WERI-Rb-1 (cell line): ENCODE data around the gene EIF3I.
"Not testable (repeated sequence)": the region's sequence is repeated elsewhere in the genome, so short reads cannot be mapped to it uniquely, and the experiment has no call there.

ENCODE experiments used
- DNase-seq: peaks from one replicate; pipeline ENCODE4 v3.0.0-alpha.2; 2020
- H3K27ac ChIP-seq: fragments of 250-450 bp; sonication (Bioruptor Pico); 2 replicates; pipeline ENCODE4 v1.5.1; 2020; ENCODE audit warnings: mild to moderate bottlenecking, moderate library complexity
- H3K27me3 ChIP-seq: fragments of 250-450 bp; sonication (Bioruptor Pico); 2 replicates; pipeline ENCODE4 v1.5.1; 2021; ENCODE audit warnings: mild to moderate bottlenecking, low read depth, moderate library complexity; ENCODE audit not compliant: insufficient read depth, severe bottlenecking
- H3K36me3 ChIP-seq: fragments of 250-450 bp; sonication (Bioruptor Pico); 2 replicates; pipeline ENCODE4 v1.5.1; 2020; ENCODE audit warnings: mild to moderate bottlenecking, moderate library complexity
- H3K4me3 ChIP-seq: 2 replicates; pipeline ENCODE4 v1.5.1; 2011; ENCODE audit warnings: low read depth, mild to moderate bottlenecking, control low read depth, low read length
- H3K9me3 ChIP-seq: fragments of 250-450 bp; sonication (Bioruptor Pico); 2 replicates; pipeline ENCODE4 v1.5.1; 2021; ENCODE audit warnings: mild to moderate bottlenecking, moderate library complexity; ENCODE audit not compliant: severe bottlenecking
- CTCF ChIP-seq: IDR thresholded peaks from 2 replicates; pipeline ENCODE4 v1.5.1; 2011; ENCODE audit warnings: low read depth, mild to moderate bottlenecking, control low read depth, inconsistent platforms, low read length

The EIF3I gene

GRCh38 chr1:32255072-32256071 is 33.2 kb downstream of the EIF3I start:
- H3K4me3 ChIP-seq = no peak overlapping the region
- H3K27me3 ChIP-seq = no peaks in the 10 kb centered on the region
- H3K36me3 ChIP-seq = no peaks in the 10 kb centered on the region
- no peaks in the 10 kb centered on the region for H3K9me3 ChIP-seq
- no peak overlapping the region for H3K27ac ChIP-seq
- DNase-seq = no peak
- no peak for TF ChIP-seq CTCF

- TF ChIP-seq CTCF = no peak
- H3K36me3 ChIP-seq = no peaks in the 10 kb centered on the region
- no peak for DNase-seq
- H3K4me3 ChIP-seq = no peak overlapping the region
- H3K9me3 ChIP-seq = no peaks in the 10 kb centered on the region
- H3K27me3 ChIP-seq = no peaks in the 10 kb centered on the region
- no peak overlapping the region for H3K27ac ChIP-seq
Observed at GRCh38 chr1:32256473-32257226, 34.4 kb downstream of the EIF3I start.

GRCh38 chr1:32257227-32257508 is 35.0 kb downstream of the EIF3I start:
- no peak overlapping the region for H3K4me3 ChIP-seq
- TF ChIP-seq CTCF = no peak
- H3K27me3 ChIP-seq = no peaks in the 10 kb centered on the region
- no peaks in the 10 kb centered on the region for H3K9me3 ChIP-seq
- H3K27ac ChIP-seq = no peak overlapping the region
- no peaks in the 10 kb centered on the region for H3K36me3 ChIP-seq
- DNase-seq = no peak

- not testable (repeated sequence) for H3K9me3 ChIP-seq, H3K27ac ChIP-seq, H3K36me3 ChIP-seq, H3K27me3 ChIP-seq, H3K4me3 ChIP-seq, DNase-seq
Observed at GRCh38 chr1:32263236-32263593, 41.0 kb downstream of the EIF3I start.

- no peaks in the 10 kb centered on the region for H3K36me3 ChIP-seq
- DNase-seq = no peak
- H3K9me3 ChIP-seq = no peaks in the 10 kb centered on the region
- no peaks in the 10 kb centered on the region for H3K27me3 ChIP-seq
- TF ChIP-seq CTCF = no peak
- H3K4me3 ChIP-seq = no peak overlapping the region
- no peak overlapping the region for H3K27ac ChIP-seq
Observed at GRCh38 chr1:32263744-32264143, 41.5 kb downstream of the EIF3I start.

GRCh38 chr1:32265846-32266245 is 43.6 kb downstream of the EIF3I start:
- Histone ChIP-seq H3K36me3 (no peaks in the 10 kb centered on the region), H3K27me3 (no peaks in the 10 kb centered on the region), H3K9me3 (no peaks in the 10 kb centered on the region), H3K27ac (no peak overlapping the region), H3K4me3 (no peak overlapping the region)
- TF ChIP-seq CTCF = no peak
- no peak for DNase-seq
